Adrenal gland (tissue), 5 donors: ENCODE measurements around the gene NECTIN3.

Source experiments
- POLR2A ChIP-seq, 2 donors: fragments of 450-650 bp; IDR thresholded peaks; one replicate each; pipeline ENCODE4 v1.6.1; 2017; ENCODE audit warnings: antibody characterized with exemption in 2 of 2, mild to moderate bottlenecking in 2 of 2, moderate library complexity in 1 of 2
- TF ChIP-seq, protein P1 (sequence below), 6 experiments: fragments of 450-650 bp in 4 of 6; fragments of 200-600 bp in 2 of 6; sonication (generic) in 1 of 6; IDR thresholded peaks; 1 replicate in 5 of 6; 2 replicates in 1 of 6; pipeline versions ENCODE4 v1.5.1 to v1.8.0; 2016 to 2021; ENCODE audit warnings: antibody characterized with exemption in 6 of 6, mild to moderate bottlenecking in 2 of 6, moderate library complexity in 1 of 6
- donor health status: DM: no; HTN: no; CAD: no.

DNA sequence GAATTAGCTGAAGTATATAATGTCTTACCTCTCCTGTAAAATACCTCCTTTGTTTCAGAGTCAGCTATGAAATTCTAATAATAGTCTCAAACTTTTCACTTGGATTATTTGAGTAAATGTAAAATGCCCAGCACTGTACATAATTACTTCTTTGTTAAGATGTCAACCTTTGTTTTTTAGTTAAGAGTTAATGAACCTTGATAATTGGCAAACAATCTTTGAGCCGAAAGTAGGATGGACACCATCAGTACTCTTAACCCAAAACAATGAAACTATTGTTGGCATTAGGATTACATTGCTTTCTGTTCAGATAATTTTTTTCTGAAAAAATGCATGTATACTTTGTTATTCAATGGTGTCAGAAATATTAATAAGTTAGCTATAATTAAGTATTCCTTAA lies 3.0 kb upstream of the NECTIN3 start:
- TF ChIP-seq, protein P1, sequence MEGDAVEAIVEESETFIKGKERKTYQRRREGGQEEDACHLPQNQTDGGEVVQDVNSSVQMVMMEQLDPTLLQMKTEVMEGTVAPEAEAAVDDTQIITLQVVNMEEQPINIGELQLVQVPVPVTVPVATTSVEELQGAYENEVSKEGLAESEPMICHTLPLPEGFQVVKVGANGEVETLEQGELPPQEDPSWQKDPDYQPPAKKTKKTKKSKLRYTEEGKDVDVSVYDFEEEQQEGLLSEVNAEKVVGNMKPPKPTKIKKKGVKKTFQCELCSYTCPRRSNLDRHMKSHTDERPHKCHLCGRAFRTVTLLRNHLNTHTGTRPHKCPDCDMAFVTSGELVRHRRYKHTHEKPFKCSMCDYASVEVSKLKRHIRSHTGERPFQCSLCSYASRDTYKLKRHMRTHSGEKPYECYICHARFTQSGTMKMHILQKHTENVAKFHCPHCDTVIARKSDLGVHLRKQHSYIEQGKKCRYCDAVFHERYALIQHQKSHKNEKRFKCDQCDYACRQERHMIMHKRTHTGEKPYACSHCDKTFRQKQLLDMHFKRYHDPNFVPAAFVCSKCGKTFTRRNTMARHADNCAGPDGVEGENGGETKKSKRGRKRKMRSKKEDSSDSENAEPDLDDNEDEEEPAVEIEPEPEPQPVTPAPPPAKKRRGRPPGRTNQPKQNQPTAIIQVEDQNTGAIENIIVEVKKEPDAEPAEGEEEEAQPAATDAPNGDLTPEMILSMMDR (IDR thresholded peaks at IDR 0.05), result no peak
- TF ChIP-seq POLR2A (IDR thresholded peaks at IDR 0.05), result no peak
